ENCODE results near the gene AOC3. TPM values are rescaled to one million over a fixed set of nuclear protein-coding genes. Genes with fewer than 3 reads are reported as not detected.
A peak's percentile ranks its signal among the peaks of the same experiment; 100 is the strongest.

AOC3 gene
- total and polyA plus RNA-seq, 2 of the 13 experiments (the other 11 are each of a cell fraction or from before 2014, with no cell fraction given) = 8.7 to 51.7 TPM

GRCh38 chr17:42803074-42803883, 47.7 kb upstream of the AOC3 start (continued):
- TF ChIP-seq MTERF4 (CRISPR knock-in tag; IDR thresholded peaks at IDR 0.05) (no peak), JUN (CRISPR knock-in tag; IDR thresholded peaks at IDR 0.05) (no peak), ZNF383 (CRISPR knock-in tag; IDR thresholded peaks at IDR 0.05; ENCODE audit: borderline replicate concordance) (no peak), FOXO4 (CRISPR knock-in tag; conservative IDR thresholded peaks at IDR 0.05) (no peak), ZNF431 (CRISPR knock-in tag; IDR thresholded peaks at IDR 0.05; ENCODE audit: borderline replicate concordance, low read depth) (no peak), ZNF335 (CRISPR knock-in tag; IDR thresholded peaks at IDR 0.05) (peak; percentile 2; the same call in 1 of the 2 replicates), POLR2A (IDR thresholded peaks at IDR 0.05; ENCODE audit: insufficient read depth in 1 of 2, low read depth in 2 of 2, low read length in 2 of 2) (no peak), SP1 (IDR thresholded peaks at IDR 0.05) (no peak), SP1 (CRISPR knock-in tag; IDR thresholded peaks at IDR 0.05) (no peak), ZNF747 (CRISPR knock-in tag; IDR thresholded peaks at IDR 0.05; ENCODE audit: borderline replicate concordance) (no peak), ZBTB39 (CRISPR knock-in tag; IDR thresholded peaks at IDR 0.05) (no peak), GMEB1 (CRISPR knock-in tag; IDR thresholded peaks at IDR 0.05; ENCODE audit: borderline replicate concordance) (no peak), STAT6 (CRISPR knock-in tag; IDR thresholded peaks at IDR 0.05; ENCODE audit: borderline replicate concordance) (0 out of 2 replicates have a peak, but pooled peaks have one; percentile 51), NFE2L2 (IDR thresholded peaks at IDR 0.05; ENCODE audit: low read length) (no peak), CREB1 (IDR thresholded peaks at IDR 0.05) (no peak), CREB1 (CRISPR knock-in tag; IDR thresholded peaks at IDR 0.05) (0 out of 2 replicates have a peak, but pooled peaks have one; percentile 23), TGIF2 (CRISPR knock-in tag; IDR thresholded peaks at IDR 0.05) (no peak), KLF9 (CRISPR knock-in tag; IDR thresholded peaks at IDR 0.05; ENCODE audit: low read depth) (no peak), ZNF329 (CRISPR knock-in tag; IDR thresholded peaks at IDR 0.05; ENCODE audit: low read depth) (no peak), ZBTB7B (CRISPR knock-in tag; IDR thresholded peaks at IDR 0.05) (peak; percentile 95), HDAC2 (CRISPR knock-in tag; IDR thresholded peaks at IDR 0.05) (peak; percentile 69; the same call in 1 of the 2 replicates), NR1H2 (CRISPR knock-in tag; IDR thresholded peaks at IDR 0.05; ENCODE audit: borderline replicate concordance, low read depth) (no peak)

All from HepG2 (cell line).